ENCODE results near the gene ABCF3.

GRCh38 chr3:184240384-184241140, 54.6 kb downstream of the ABCF3 start:
- no peak for TF ChIP-seq PRDM15 (CRISPR knock-in tag; IDR thresholded peaks at IDR 0.05)
- no peak for TF ChIP-seq CTCF (IDR thresholded peaks at IDR 0.05)
- no peak for TF ChIP-seq ETV6 (CRISPR knock-in tag; IDR thresholded peaks at IDR 0.05)
- TF ChIP-seq ZNF416 (CRISPR knock-in tag; IDR thresholded peaks at IDR 0.05) = no peak
- TF ChIP-seq ZSCAN18 (CRISPR knock-in tag; IDR thresholded peaks at IDR 0.05) = no peak
- TF ChIP-seq NR3C1 (CRISPR knock-in tag; conservative IDR thresholded peaks at IDR 0.05; ENCODE audit: low read depth) = no peak
- TF ChIP-seq STAT6 (CRISPR knock-in tag; conservative IDR thresholded peaks at IDR 0.05; ENCODE audit: low read depth) = no peak
- TF ChIP-seq TCF7 (CRISPR knock-in tag; IDR thresholded peaks at IDR 0.05; ENCODE audit: low read depth) = no peak
- no peak for TF ChIP-seq ZNF121 (CRISPR knock-in tag; IDR thresholded peaks at IDR 0.05)
- TF ChIP-seq E2F1 (CRISPR knock-in tag; IDR thresholded peaks at IDR 0.05) = no peak
- no peak for TF ChIP-seq CREM (CRISPR knock-in tag; IDR thresholded peaks at IDR 0.05)
- TF ChIP-seq USF1 (CRISPR knock-in tag; IDR thresholded peaks at IDR 0.05) = no peak; the same call in 1 of the 2 replicates

Measured in WTC11 (cell line).